Astrocyte (in vitro differentiated cells and primary cell): ENCODE measurements around the gene ADAM33. TPM values are rescaled to one million over a fixed set of nuclear protein-coding genes. Genes with fewer than 3 reads are reported as not detected.

ENCODE experiments used
- DNase-seq: peaks from one replicate; pipeline ENCODE4 v3.0.0-alpha.2; 2010; ENCODE audit warnings: low read depth
- FAIRE-seq: peaks from 2 replicates; lab custom pipeline; 2011; peaks lifted over from hg19 to GRCh38; lab: Jason Lieb, UNC
- H2AFZ ChIP-seq: 2 replicates; pipeline ENCODE4 v1.6.0; 2012; ENCODE audit warnings: low read depth, low read length, inconsistent platforms
- H3K27ac ChIP-seq: 2 replicates; pipeline ENCODE4 v1.5.1; 2011; ENCODE audit warnings: low read depth, low read length, inconsistent platforms
- H3K27me3 ChIP-seq: 2 replicates; pipeline ENCODE4 v1.6.0; 2011; ENCODE audit warnings: low read length, inconsistent platforms; ENCODE audit not compliant: insufficient read depth
- H3K36me3 ChIP-seq: 2 replicates; pipeline ENCODE4 v1.5.1; 2011; ENCODE audit warnings: low read length, inconsistent platforms; ENCODE audit not compliant: insufficient read depth
- H3K4me1 ChIP-seq: 2 replicates; pipeline ENCODE4 v1.5.1; 2011; ENCODE audit warnings: low read length, inconsistent platforms; ENCODE audit not compliant: insufficient read depth
- H3K4me2 ChIP-seq: 2 replicates; pipeline ENCODE4 v1.6.0; 2012; ENCODE audit warnings: low read length, inconsistent platforms
- H3K4me3 ChIP-seq: 2 replicates; pipeline ENCODE4 v1.5.1; 2011; ENCODE audit warnings: low read depth, mild to moderate bottlenecking, low read length, inconsistent platforms; ENCODE audit not compliant: insufficient read depth
- H3K79me2 ChIP-seq: 2 replicates; pipeline ENCODE4 v1.6.0; 2012; ENCODE audit warnings: mild to moderate bottlenecking, low read length, inconsistent platforms; ENCODE audit not compliant: insufficient read depth
- H3K9ac ChIP-seq: 2 replicates; pipeline ENCODE4 v1.6.0; 2012; ENCODE audit warnings: mild to moderate bottlenecking, low read length, inconsistent platforms
- H3K9me3 ChIP-seq: 2 replicates; pipeline ENCODE4 v1.5.1; 2012; ENCODE audit warnings: low read depth, mild to moderate bottlenecking, low read length, inconsistent platforms; ENCODE audit not compliant: insufficient read depth
- H4K20me1 ChIP-seq: 2 replicates; pipeline ENCODE4 v1.6.0; 2012; ENCODE audit warnings: low read length, inconsistent platforms; ENCODE audit not compliant: insufficient read depth
- H3K27ac Mint-ChIP-seq: one replicate; pipeline ENCODE4 v1.8.0; 2021; ENCODE audit warnings: mild to moderate bottlenecking, mixed read lengths; ENCODE audit not compliant: unreplicated experiment
- H3K27me3 Mint-ChIP-seq: one replicate; pipeline ENCODE4 v1.8.0; 2021; ENCODE audit warnings: low read depth, mixed read lengths; ENCODE audit not compliant: unreplicated experiment
- H3K36me3 Mint-ChIP-seq: one replicate; pipeline ENCODE4 v1.8.0; 2021; ENCODE audit warnings: low read depth, mixed read lengths; ENCODE audit not compliant: unreplicated experiment
- H3K4me1 Mint-ChIP-seq: one replicate; pipeline ENCODE4 v1.8.0; 2021; ENCODE audit warnings: low read depth, mixed read lengths; ENCODE audit not compliant: unreplicated experiment
- H3K4me3 Mint-ChIP-seq: one replicate; pipeline ENCODE4 v1.8.0; 2021; ENCODE audit warnings: mild to moderate bottlenecking, moderate library complexity, mixed read lengths; ENCODE audit not compliant: unreplicated experiment
- H3K9me3 Mint-ChIP-seq: one replicate; pipeline ENCODE4 v1.8.0; 2021; ENCODE audit warnings: mild to moderate bottlenecking, mixed read lengths; ENCODE audit not compliant: unreplicated experiment
- CTCF ChIP-seq: IDR thresholded peaks from 2 replicates; pipeline ENCODE4 v1.5.1; 2011; ENCODE audit warnings: low read depth, mild to moderate bottlenecking, inconsistent platforms, low read length, moderate library complexity; ENCODE audit not compliant: insufficient read depth
- EZH2 ChIP-seq: IDR thresholded peaks from 2 replicates; pipeline ENCODE4 v1.6.1; 2012; ENCODE audit warnings: mild to moderate bottlenecking, low read length, inconsistent platforms; ENCODE audit not compliant: insufficient read depth
- total RNA-seq: library from RNA; stranded (reverse); gene quantifications from 2 replicates; pipeline ENCODE4 v1.2.1, GENCODE V29; 2021

The ADAM33 gene
- total RNA-seq, 1 donor from 2014 or later: 3.0 TPM

GRCh38 chr20:3696200-3696599, 14.4 kb upstream of the ADAM33 start:
- no peak overlapping the region for H3K4me3 Mint-ChIP-seq
- H3K4me1 Mint-ChIP-seq: no peaks in the 10 kb centered on the region
- H3K27ac ChIP-seq: no peak overlapping the region
- H3K79me2 ChIP-seq: no peaks in the 10 kb centered on the region
- H3K4me3 ChIP-seq: no peak overlapping the region
- no peaks in the 10 kb centered on the region for H3K9me3 ChIP-seq
- H3K36me3 ChIP-seq: no peaks in the 10 kb centered on the region
- peaks cover 2% of the 10 kb centered on the region for H3K9me3 Mint-ChIP-seq
- no peaks in the 10 kb centered on the region for H3K27me3 ChIP-seq
- H3K27me3 Mint-ChIP-seq: peaks cover 28% of the 10 kb centered on the region
- DNase-seq (no peak), FAIRE-seq (no peak)
- no peak overlapping the region for H2AFZ ChIP-seq
- H3K36me3 Mint-ChIP-seq: no peaks in the 10 kb centered on the region
- no peaks in the 10 kb centered on the region for H3K4me1 ChIP-seq
- no peak overlapping the region for H3K4me2 ChIP-seq
- no peak for TF ChIP-seq EZH2
- TF ChIP-seq CTCF: peak; percentile 30
- H3K27ac Mint-ChIP-seq: no peak overlapping the region
- H3K9ac ChIP-seq: no peak overlapping the region
- no peaks in the 10 kb centered on the region for H4K20me1 ChIP-seq

- Histone ChIP-seq H3K9me3 (no peaks in the 10 kb centered on the region), H4K20me1 (no peaks in the 10 kb centered on the region), H3K9ac (no peak overlapping the region), H3K4me1 (no peaks in the 10 kb centered on the region), H3K36me3 (no peaks in the 10 kb centered on the region), H2AFZ (no peak overlapping the region), H3K4me2 (no peak overlapping the region), H3K27me3 (no peaks in the 10 kb centered on the region), H3K27ac (no peak overlapping the region), H3K79me2 (no peaks in the 10 kb centered on the region), H3K4me3 (no peak overlapping the region)
- Mint-ChIP-seq H3K36me3 (no peaks in the 10 kb centered on the region), H3K9me3 (peaks cover 2% of the 10 kb centered on the region), H3K27me3 (peaks cover 24% of the 10 kb centered on the region), H3K4me1 (no peaks in the 10 kb centered on the region), H3K4me3 (no peak overlapping the region), H3K27ac (no peak overlapping the region)
- DNase-seq: no peak
- TF ChIP-seq CTCF: no peak
- no peak for TF ChIP-seq EZH2
- no peak for FAIRE-seq
These were observed 13.1 kb upstream of the ADAM33 start for GRCh38 chr20:3694864-3695263.

- no peak overlapping the region for H3K27ac Mint-ChIP-seq
- peaks cover 2% of the 10 kb centered on the region for H3K9me3 Mint-ChIP-seq
- no peak for FAIRE-seq
These were observed 11.6 kb upstream of the ADAM33 start for GRCh38 chr20:3693376-3693775.

More at GRCh38 chr20:3693376-3693775, 11.6 kb upstream of the ADAM33 start:
- H3K4me3 ChIP-seq: no peak overlapping the region
- H3K4me1 Mint-ChIP-seq: no peaks in the 10 kb centered on the region
- DNase-seq: no peak
- no peak overlapping the region for H3K9ac ChIP-seq
- H3K27me3 Mint-ChIP-seq: peaks cover 24% of the 10 kb centered on the region
- no peaks in the 10 kb centered on the region for H3K27me3 ChIP-seq
- H3K36me3 Mint-ChIP-seq: no peaks in the 10 kb centered on the region
- no peaks in the 10 kb centered on the region for H3K36me3 ChIP-seq
- no peak overlapping the region for H3K4me3 Mint-ChIP-seq
- no peak overlapping the region for H2AFZ ChIP-seq
- H3K4me2 ChIP-seq: no peak overlapping the region
- no peak overlapping the region for H3K27ac ChIP-seq
- no peaks in the 10 kb centered on the region for H3K79me2 ChIP-seq
- H3K4me1 ChIP-seq: no peaks in the 10 kb centered on the region
- H4K20me1 ChIP-seq: no peaks in the 10 kb centered on the region
- H3K9me3 ChIP-seq: no peaks in the 10 kb centered on the region
- no peak for TF ChIP-seq EZH2
- no peak for TF ChIP-seq CTCF
